ENCODE results near the gene ZSWIM6.

Gene ZSWIM6

DNA sequence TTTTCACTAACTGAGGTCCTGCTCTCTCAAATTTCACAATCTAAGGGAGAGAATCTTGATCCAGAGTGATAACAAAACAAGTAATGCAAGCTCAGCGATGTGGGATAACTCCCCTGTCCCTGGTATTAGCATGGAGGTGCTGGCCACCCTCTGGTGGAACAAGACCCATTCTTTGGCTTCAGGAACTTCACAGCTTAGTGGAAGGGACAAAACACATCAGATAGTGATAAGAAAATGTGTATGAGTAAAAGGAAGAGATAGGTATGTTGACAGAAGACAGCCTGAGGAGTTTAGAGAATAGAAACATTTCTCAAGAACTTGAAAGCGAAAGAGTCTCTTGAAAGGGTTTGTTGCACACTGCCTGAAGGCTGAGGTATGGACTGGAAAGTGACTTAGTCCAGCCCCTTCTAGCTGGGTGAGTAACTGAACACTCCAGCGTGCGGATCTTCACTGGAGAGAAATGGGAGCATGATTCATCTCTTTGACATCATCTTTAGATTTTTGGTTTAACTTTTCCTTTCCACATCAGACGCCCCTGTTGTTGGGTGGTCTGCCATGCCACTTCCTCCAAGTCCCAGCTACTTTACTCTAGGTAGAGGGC, 25.4 kb upstream of the ZSWIM6 start:
- no peak for TF ChIP-seq CTCF (IDR thresholded peaks at IDR 0.05)

GRCh38 chr5:61307191-61307590, 24.9 kb upstream of the ZSWIM6 start:
- no peak overlapping the region for H3K27ac ChIP-seq
- no peak overlapping the region for H3K4me3 ChIP-seq
- no peak for TF ChIP-seq CTCF (IDR thresholded peaks at IDR 0.05)
- DNase-seq (ENCODE audit: low spot score), result no peak

More for the DNA sequence above, 25.4 kb upstream of the ZSWIM6 start:
- H3K4me3 ChIP-seq, result no peak overlapping the region
- H3K27ac ChIP-seq, result no peak overlapping the region
- DNase-seq (ENCODE audit: low spot score), result no peak

- H3K27ac ChIP-seq, result no peak overlapping the region
- DNase-seq (ENCODE audit: low spot score), result no peak
- TF ChIP-seq CTCF (IDR thresholded peaks at IDR 0.05), result no peak
- no peak overlapping the region for H3K4me3 ChIP-seq
Measured at GRCh38 chr5:61307611-61308010, 24.4 kb upstream of the ZSWIM6 start.

DNA sequence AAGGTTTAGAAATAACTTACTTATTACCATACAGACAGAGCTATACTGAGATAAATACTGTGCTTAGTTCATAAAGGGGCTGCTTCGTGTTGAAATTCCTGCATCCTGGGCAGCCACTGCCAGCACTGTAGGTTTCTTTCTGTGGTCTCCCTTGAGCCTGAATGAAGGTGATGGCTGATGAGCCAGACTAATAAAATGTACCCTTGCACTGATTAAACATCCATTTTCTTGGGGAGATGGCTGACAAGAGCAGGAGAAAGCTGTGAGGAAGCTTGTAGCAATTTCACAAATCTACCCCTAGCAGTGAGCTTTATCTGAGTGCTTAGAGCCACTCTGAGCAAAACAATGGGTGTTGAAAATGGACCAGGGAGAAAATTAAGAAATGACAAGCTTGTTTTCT, 23.3 kb upstream of the ZSWIM6 start:
- Histone ChIP-seq H3K4me3 (no peak overlapping the region), H3K27ac (no peak overlapping the region)
- DNase-seq (ENCODE audit: low spot score), result no peak
- TF ChIP-seq CTCF (IDR thresholded peaks at IDR 0.05), result no peak

DNA sequence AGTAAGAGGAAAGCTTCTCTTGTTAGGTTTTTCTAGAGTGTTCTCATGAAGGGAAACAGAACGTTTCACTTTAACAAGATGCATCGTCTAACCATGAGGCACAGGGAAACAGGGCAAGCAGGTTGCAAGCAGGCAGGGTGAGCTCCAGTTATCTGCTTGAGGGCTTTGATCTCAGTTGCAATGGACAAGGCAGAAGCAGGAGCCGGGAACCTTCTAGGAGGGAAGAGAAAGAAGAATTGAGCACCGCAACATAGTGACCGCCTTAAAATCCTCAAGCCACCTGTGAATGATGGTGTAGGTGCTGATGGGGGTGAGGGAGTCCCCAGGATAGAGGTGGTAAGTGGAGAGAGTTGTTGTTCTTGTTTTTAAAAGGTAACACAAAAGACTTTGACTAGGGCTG, 22.9 kb upstream of the ZSWIM6 start:
- Histone ChIP-seq H3K27ac (no peak overlapping the region), H3K4me3 (no peak overlapping the region)
- TF ChIP-seq CTCF (IDR thresholded peaks at IDR 0.05), result no peak
- no peak for DNase-seq (ENCODE audit: low spot score)

DNA sequence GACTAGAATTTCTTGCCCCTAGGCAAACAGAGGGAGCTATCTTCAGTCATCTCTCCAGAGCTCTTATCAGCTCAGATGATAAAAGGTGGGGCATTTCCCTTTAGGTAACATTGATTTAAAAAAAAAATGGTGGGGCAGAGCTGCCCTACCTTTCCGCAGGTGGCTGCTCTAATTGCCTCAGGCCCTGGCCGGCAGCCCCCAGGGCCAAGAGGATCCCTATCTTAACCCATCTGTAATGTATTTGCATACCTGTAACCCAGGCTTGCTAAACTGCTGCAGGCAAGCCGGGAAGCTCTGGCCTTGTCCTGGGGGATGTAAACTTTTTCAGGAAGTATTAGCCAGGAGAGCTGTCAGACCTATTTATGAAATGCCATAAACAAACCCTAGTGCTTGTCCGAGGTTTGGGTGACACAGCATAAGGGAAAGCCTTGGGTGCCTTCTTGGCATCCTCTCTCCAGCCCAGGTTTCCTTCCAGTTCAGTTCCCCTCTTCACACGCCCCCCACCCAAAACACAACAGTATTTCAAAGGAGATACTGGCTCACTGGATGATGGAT, 20.9 kb upstream of the ZSWIM6 start:
- no peak for TF ChIP-seq CTCF (IDR thresholded peaks at IDR 0.05)
- Histone ChIP-seq H3K4me3 (no peak overlapping the region), H3K27ac (no peak overlapping the region)
- DNase-seq (ENCODE audit: low spot score), result no peak
